Endodermal cell (in vitro differentiated cells): ENCODE results near the gene BSN. TPM values are rescaled to one million over a fixed set of nuclear protein-coding genes. Genes with fewer than 3 reads are reported as not detected.

Experiments
- DNase-seq: peaks from one replicate; pipeline ENCODE4 v3.0.0-alpha.2; 2017
- H3K27ac ChIP-seq: 2 replicates; pipeline ENCODE4 v1.5.1; 2013; ENCODE audit warnings: mild to moderate bottlenecking, low read depth, low read length, moderate library complexity
- H3K27me3 ChIP-seq: 2 replicates; pipeline ENCODE4 v1.6.1; 2013; ENCODE audit warnings: mild to moderate bottlenecking, low read length, moderate library complexity; ENCODE audit not compliant: insufficient read depth, control insufficient read depth, poor library complexity, severe bottlenecking
- H3K36me3 ChIP-seq: 2 replicates; pipeline ENCODE4 v1.7.0; 2013; ENCODE audit warnings: mild to moderate bottlenecking, low read length, moderate library complexity; ENCODE audit not compliant: control insufficient read depth, insufficient read depth
- H3K4me1 ChIP-seq: one replicate; pipeline ENCODE4 v1.7.0; 2013; ENCODE audit warnings: low read length; ENCODE audit not compliant: control insufficient read depth, insufficient read depth
- H3K4me3 ChIP-seq: 2 replicates; pipeline ENCODE4 v1.5.1; 2013; ENCODE audit warnings: mild to moderate bottlenecking, low read length, moderate library complexity
- H3K9ac ChIP-seq: 2 replicates; pipeline ENCODE4 v1.6.1; 2013; ENCODE audit warnings: mild to moderate bottlenecking, low read length, moderate library complexity; ENCODE audit not compliant: poor library complexity, severe bottlenecking; ENCODE audit errors: extremely low read depth
- H3K9me3 ChIP-seq: 2 replicates; pipeline ENCODE4 v1.6.1; 2013; ENCODE audit warnings: mild to moderate bottlenecking, low read length, moderate library complexity; ENCODE audit not compliant: control insufficient read depth
- H3K27ac Mint-ChIP-seq: 2 replicates; pipeline ENCODE4 v1.8.0; 2020; ENCODE audit warnings: mixed read lengths
- H3K27me3 Mint-ChIP-seq: 2 replicates; pipeline ENCODE4 v1.8.0; 2021; ENCODE audit warnings: mild to moderate bottlenecking, mixed read lengths; ENCODE audit not compliant: insufficient read depth
- H3K36me3 Mint-ChIP-seq: 2 replicates; pipeline ENCODE4 v1.8.0; 2020; ENCODE audit warnings: low read depth, mixed read lengths
- H3K4me1 Mint-ChIP-seq: 2 replicates; pipeline ENCODE4 v1.8.0; 2020; ENCODE audit warnings: mixed read lengths
- H3K4me3 Mint-ChIP-seq: 2 replicates; pipeline ENCODE4 v1.8.0; 2020; ENCODE audit warnings: mild to moderate bottlenecking, moderate library complexity, mixed read lengths
- H3K9me3 Mint-ChIP-seq: 2 replicates; pipeline ENCODE4 v1.8.0; 2020; ENCODE audit warnings: mild to moderate bottlenecking, mixed read lengths
- CTCF ChIP-seq: fragments of 200-600 bp; sonication (generic); conservative IDR thresholded peaks from 2 replicates; pipeline ENCODE4 v1.5.0; 2021; ENCODE audit warnings: antibody characterized with exemption, mild to moderate bottlenecking
- WGBS, 2 experiments: methylation state at CpG; one replicate each; pipeline versions ENCODE4 v1.1.5 to v1.1.7; 2013; ENCODE audit warnings: missing lambda C conversion rate in 2 of 2, mixed read lengths in 1 of 2; ENCODE audit not compliant: insufficient coverage in 1 of 2, insufficient read length in 1 of 2; 5-methylcytosine and 5-hydroxymethylcytosine counted together
- total RNA-seq, 2 donors: library from RNA; stranded (reverse); fragmentation: NEBNext Ultra II Directional in 1 of 2; extraction: Animal tissue kit (Norgen Biotek cat#: 25700) in 1 of 2; gene quantifications; 2 replicates in 1 of 2; 3 replicates in 1 of 2; pipeline ENCODE4 v1.2.1, GENCODE V29; 2021

The BSN gene
- total RNA-seq, 2 donors from 2014 or later = 2.4 to 2.5 TPM

- TF ChIP-seq CTCF = no peak
- Mint-ChIP-seq H3K36me3 (peaks cover 27% of the 10 kb centered on the region), H3K27ac (no peak overlapping the region), H3K4me3 (no peak overlapping the region), H3K4me1 (peaks cover 10% of the 10 kb centered on the region), H3K27me3 (peaks cover 4% of the 10 kb centered on the region), H3K9me3 (no peaks in the 10 kb centered on the region)
- WGBS, 2 experiments = 92 to 96% methylated on average over 3 to 14 of the region's 14 CpGs
- H3K36me3 ChIP-seq = peaks cover 20% of the 10 kb centered on the region
- no peaks in the 10 kb centered on the region for H3K4me1 ChIP-seq
- H3K9ac ChIP-seq = no peak overlapping the region
- H3K27me3 ChIP-seq = no peaks in the 10 kb centered on the region
- no peaks in the 10 kb centered on the region for H3K9me3 ChIP-seq
- H3K27ac ChIP-seq = no peak overlapping the region
- no peak overlapping the region for H3K4me3 ChIP-seq
- DNase-seq = peak; percentile 53
Measured at GRCh38 chr3:49717211-49717958, 163.1 kb downstream of the BSN start.

GRCh38 chr3:49717959-49718857, 163.9 kb downstream of the BSN start:
- WGBS, 2 experiments = 96 to 99% methylated on average over 66 to 75 of the region's 75 CpGs

More at GRCh38 chr3:49717959-49718857, 163.9 kb downstream of the BSN start:
- H3K9me3 ChIP-seq = no peaks in the 10 kb centered on the region
- Mint-ChIP-seq H3K4me3 (peak overlapping the region; percentile 69), H3K27me3 (peaks cover 4% of the 10 kb centered on the region), H3K4me1 (peaks cover 10% of the 10 kb centered on the region), H3K27ac (peak overlapping the region; percentile 92), H3K9me3 (no peaks in the 10 kb centered on the region), H3K36me3 (peaks cover 31% of the 10 kb centered on the region)
- no peak overlapping the region for H3K9ac ChIP-seq
- peaks cover 7% of the 10 kb centered on the region for H3K4me1 ChIP-seq
- TF ChIP-seq CTCF = no peak
- H3K27ac ChIP-seq = no peak overlapping the region
- no peaks in the 10 kb centered on the region for H3K27me3 ChIP-seq
- peaks cover 25% of the 10 kb centered on the region for H3K36me3 ChIP-seq
- H3K4me3 ChIP-seq = peak overlapping the region; percentile 78
- DNase-seq = peak; percentile 81
